ENCODE data around the gene SLC15A3.

GRCh38 chr11:60931917-60932316 lies 20.1 kb downstream of the SLC15A3 start:
- TF ChIP-seq POLR2A (IDR thresholded peaks at IDR 0.05): no peak
- TF ChIP-seq CTCF (IDR thresholded peaks at IDR 0.05): no peak

Measured in prostate gland (tissue), 2 donors.